T-helper 17 cell (primary cell): ENCODE results near the gene EIF4E. TPM values are rescaled to one million over a fixed set of nuclear protein-coding genes. Genes with fewer than 3 reads are reported as not detected.
"Not testable (repeated sequence)": the region's sequence is repeated elsewhere in the genome, so short reads cannot be mapped to it uniquely, and the experiment has no call there.

Experiments
- ATAC-seq: fragments of 150-1000 bp; cut with Tn5 transposase; 2 replicates; pipeline ENCODE4 v1.10.0; 2021; ENCODE audit warnings: mild to moderate bottlenecking, moderate library complexity
- DNase-seq, 3 donors: peaks; one replicate each; pipeline versions ENCODE4 v3.0.0 to v3.0.0-alpha.2; 2020 to 2021
- H3K9me3 ChIP-seq: one replicate; pipeline ENCODE4 v1.7.0; 2013; ENCODE audit warnings: low read length, mild to moderate bottlenecking; ENCODE audit not compliant: control insufficient read depth, poor library complexity, severe bottlenecking
- H3K27ac Mint-ChIP-seq: one replicate; pipeline ENCODE4 v1.8.0; 2022; ENCODE audit warnings: mild to moderate bottlenecking, moderate library complexity, mixed read lengths
- H3K27me3 Mint-ChIP-seq: one replicate; pipeline ENCODE4 v1.8.0; 2022; ENCODE audit warnings: mixed read lengths
- H3K36me3 Mint-ChIP-seq: one replicate; pipeline ENCODE4 v1.8.0; 2022; ENCODE audit warnings: low read depth, mixed read lengths
- H3K4me1 Mint-ChIP-seq: one replicate; pipeline ENCODE4 v1.8.0; 2022; ENCODE audit warnings: mild to moderate bottlenecking, mixed read lengths
- H3K4me3 Mint-ChIP-seq: one replicate; pipeline ENCODE4 v1.8.0; 2022; ENCODE audit warnings: mild to moderate bottlenecking, moderate library complexity, mixed read lengths
- total RNA-seq, 4 donors: library from RNA in 2 of 4; stranded (reverse) in 2 of 4; gene quantifications; one replicate each; pipeline ENCODE4 v1.2.3 and lab custom pipeline; 2022 to 2026

EIF4E gene
- total RNA-seq, 2 donors from 2014 or later = 50.5 to 51.1 TPM

GRCh38 chr4:98921292-98921691 lies 7.6 kb downstream of the EIF4E start:
- no peak for DNase-seq
- H3K4me1 Mint-ChIP-seq = peaks cover 20% of the 10 kb centered on the region
- no peak overlapping the region for H3K27ac Mint-ChIP-seq
- H3K27me3 Mint-ChIP-seq = no peaks in the 10 kb centered on the region
- H3K36me3 Mint-ChIP-seq = no peaks in the 10 kb centered on the region
- no peaks in the 10 kb centered on the region for H3K9me3 ChIP-seq
- no peak overlapping the region for H3K4me3 Mint-ChIP-seq
- ATAC-seq = no peak

GRCh38 chr4:98919996-98920395 lies 8.9 kb downstream of the EIF4E start:
- ATAC-seq (no peak), DNase-seq (no peak)
- Mint-ChIP-seq H3K27me3 (no peaks in the 10 kb centered on the region), H3K27ac (no peak overlapping the region), H3K4me3 (no peak overlapping the region), H3K4me1 (peaks cover 24% of the 10 kb centered on the region), H3K36me3 (no peaks in the 10 kb centered on the region)
- no peaks in the 10 kb centered on the region for H3K9me3 ChIP-seq

DNA sequence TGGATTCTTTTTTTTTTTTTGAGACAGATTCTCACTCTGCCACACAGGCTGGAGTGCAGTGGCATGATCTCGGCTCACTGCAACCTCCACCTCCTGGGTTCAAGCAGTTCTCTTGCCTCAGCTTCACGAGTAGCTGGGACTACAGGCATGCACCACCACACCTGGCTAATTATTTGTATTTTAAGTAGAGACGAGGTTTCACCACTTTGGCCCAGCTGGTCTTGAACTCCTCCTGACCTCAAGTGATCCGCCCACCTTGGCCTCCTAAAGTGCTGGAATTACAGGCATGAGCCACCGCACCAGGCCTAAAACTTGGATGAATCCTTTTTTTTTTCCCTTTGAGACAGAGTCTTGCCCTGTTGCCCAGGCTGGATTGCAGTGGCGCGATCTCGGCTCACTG lies 18.2 kb downstream of the EIF4E start:
- Mint-ChIP-seq H3K27ac (peak overlapping the region; percentile 39), H3K4me1 (peaks cover 29% of the 10 kb centered on the region)
- H3K36me3 Mint-ChIP-seq, DNase-seq, ATAC-seq, H3K4me3 Mint-ChIP-seq, H3K9me3 ChIP-seq, H3K27me3 Mint-ChIP-seq: not testable (repeated sequence)

GRCh38 chr4:98909646-98910401 lies 19.1 kb downstream of the EIF4E start:
- H3K27me3 Mint-ChIP-seq = no peaks in the 10 kb centered on the region
- DNase-seq = no peak
- peaks cover 3% of the 10 kb centered on the region for H3K36me3 Mint-ChIP-seq
- peak overlapping the region; percentile 63 for H3K27ac Mint-ChIP-seq
- no peaks in the 10 kb centered on the region for H3K9me3 ChIP-seq
- H3K4me1 Mint-ChIP-seq = peaks cover 36% of the 10 kb centered on the region
- ATAC-seq = no peak
- H3K4me3 Mint-ChIP-seq = no peak overlapping the region

DNA sequence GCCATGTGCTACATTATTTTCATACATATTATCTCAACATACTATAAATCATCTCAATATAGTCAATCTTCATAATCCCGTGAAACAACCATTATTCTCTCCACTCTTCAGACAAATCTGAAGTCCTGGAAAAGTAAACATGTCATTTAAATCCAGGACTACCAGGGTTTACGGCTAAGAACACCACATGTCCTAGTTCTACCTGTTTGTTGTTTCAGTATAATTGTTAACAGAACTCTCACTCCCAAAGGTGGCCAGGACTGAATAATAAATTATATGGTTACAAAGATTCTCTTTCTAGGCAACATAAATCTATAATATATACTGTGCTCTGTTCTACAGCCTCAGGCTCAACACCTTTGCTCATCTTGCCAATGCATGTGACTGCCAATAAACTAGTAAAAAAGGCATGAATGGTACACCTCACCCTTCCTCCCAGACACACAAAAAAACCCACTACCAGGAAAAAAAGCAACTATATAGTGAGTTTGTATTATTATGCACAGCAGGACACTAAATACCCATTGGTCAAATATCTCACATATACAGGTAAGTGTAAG lies 20.1 kb downstream of the EIF4E start:
- Mint-ChIP-seq H3K36me3 (peaks cover 3% of the 10 kb centered on the region), H3K4me3 (no peak overlapping the region), H3K27me3 (no peaks in the 10 kb centered on the region), H3K4me1 (peaks cover 33% of the 10 kb centered on the region), H3K27ac (peak overlapping the region; percentile 11)
- no peak for ATAC-seq
- DNase-seq = no peak
- no peaks in the 10 kb centered on the region for H3K9me3 ChIP-seq

DNA sequence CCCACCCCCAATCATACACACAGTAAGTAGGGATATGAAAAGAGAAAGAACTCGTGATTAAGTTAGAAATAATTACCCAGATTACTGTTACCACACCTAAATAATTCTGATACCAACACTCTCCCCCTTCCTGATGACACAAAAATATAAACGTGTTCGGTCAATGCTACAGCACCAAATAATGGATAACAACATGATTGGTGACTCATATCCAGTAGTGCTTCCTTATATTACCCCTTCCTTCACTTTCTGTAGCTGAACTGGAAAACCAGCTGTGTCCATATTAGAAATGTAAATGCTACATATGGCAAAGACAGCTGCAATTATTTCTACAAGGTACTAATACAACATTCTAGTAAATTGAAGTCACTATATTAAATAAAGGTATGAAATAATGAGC lies 20.8 kb downstream of the EIF4E start:
- Mint-ChIP-seq H3K27ac (peak overlapping the region; percentile 11), H3K4me1 (peaks cover 34% of the 10 kb centered on the region), H3K27me3 (no peaks in the 10 kb centered on the region), H3K36me3 (peaks cover 3% of the 10 kb centered on the region), H3K4me3 (no peak overlapping the region)
- H3K9me3 ChIP-seq = no peaks in the 10 kb centered on the region
- DNase-seq (no peak), ATAC-seq (no peak)

GRCh38 chr4:98905839-98906238 lies 23.1 kb downstream of the EIF4E start:
- no peak for ATAC-seq
- H3K4me3 Mint-ChIP-seq = no peak overlapping the region

DNA sequence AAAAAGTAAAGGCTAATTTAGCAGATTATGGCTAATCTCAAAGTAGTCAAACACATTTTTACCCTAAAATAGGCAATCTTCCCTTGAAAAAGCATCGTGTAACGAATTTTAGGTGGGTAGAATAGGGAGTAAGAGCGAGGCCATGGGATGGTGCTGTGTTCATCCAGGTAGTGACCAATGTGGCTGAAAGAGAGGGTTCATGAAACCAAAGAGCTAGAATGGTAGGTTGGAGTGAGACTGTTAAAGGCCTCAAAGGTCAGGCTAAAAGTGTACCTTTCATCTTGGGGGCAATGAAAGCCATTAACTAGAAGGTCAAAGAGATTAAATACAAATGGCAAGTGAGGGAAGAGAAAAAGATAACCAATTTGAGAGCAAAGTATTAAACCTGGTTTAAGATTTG lies 23.6 kb downstream of the EIF4E start:
- H3K9me3 ChIP-seq = no peaks in the 10 kb centered on the region
- DNase-seq = no peak
- ATAC-seq = no peak
- Mint-ChIP-seq H3K27me3 (no peaks in the 10 kb centered on the region), H3K27ac (peak overlapping the region; percentile 51), H3K4me3 (no peak overlapping the region), H3K4me1 (peaks cover 46% of the 10 kb centered on the region), H3K36me3 (peaks cover 11% of the 10 kb centered on the region)

More at GRCh38 chr4:98905839-98906238, 23.1 kb downstream of the EIF4E start:
- Mint-ChIP-seq H3K27ac (peak overlapping the region; percentile 51), H3K4me1 (peaks cover 43% of the 10 kb centered on the region), H3K36me3 (peaks cover 9% of the 10 kb centered on the region), H3K27me3 (no peaks in the 10 kb centered on the region)
- no peaks in the 10 kb centered on the region for H3K9me3 ChIP-seq
- DNase-seq = no peak

DNA sequence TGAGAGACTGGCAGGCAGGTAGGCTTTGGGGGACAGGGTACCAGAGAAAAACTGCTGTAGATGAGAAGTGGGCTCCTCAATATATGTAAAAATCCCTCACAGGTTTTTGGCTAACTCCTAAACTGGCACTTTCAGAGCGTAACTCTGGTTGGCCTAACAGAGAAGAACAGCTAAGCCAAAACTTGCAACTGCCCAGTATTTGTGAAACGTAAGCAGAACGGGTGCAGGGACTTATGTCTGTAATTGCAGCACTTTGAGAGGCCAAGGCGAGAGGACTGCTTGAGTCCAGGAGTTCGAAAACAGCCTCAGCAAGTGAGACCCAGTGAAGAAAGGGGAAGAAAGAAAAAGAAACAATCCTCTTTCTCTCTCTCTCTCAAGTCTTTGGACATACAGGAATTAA lies 25.0 kb downstream of the EIF4E start:
- no peak overlapping the region for H3K27ac Mint-ChIP-seq
- no peaks in the 10 kb centered on the region for H3K9me3 ChIP-seq
- H3K4me3 Mint-ChIP-seq = no peak overlapping the region
- H3K36me3 Mint-ChIP-seq = peaks cover 8% of the 10 kb centered on the region
- no peak for ATAC-seq
- DNase-seq = no peak
- peaks cover 38% of the 10 kb centered on the region for H3K4me1 Mint-ChIP-seq
- H3K27me3 Mint-ChIP-seq = no peaks in the 10 kb centered on the region

GRCh38 chr4:98903561-98903960 lies 25.4 kb downstream of the EIF4E start:
- H3K9me3 ChIP-seq = no peaks in the 10 kb centered on the region
- Mint-ChIP-seq H3K4me1 (peaks cover 35% of the 10 kb centered on the region), H3K27ac (no peak overlapping the region), H3K4me3 (no peak overlapping the region), H3K36me3 (peaks cover 8% of the 10 kb centered on the region), H3K27me3 (no peaks in the 10 kb centered on the region)
- no peak for ATAC-seq
- DNase-seq = no peak

- H3K4me1 Mint-ChIP-seq = peaks cover 17% of the 10 kb centered on the region
- H3K9me3 ChIP-seq = no peaks in the 10 kb centered on the region
- ATAC-seq = no peak
- H3K27ac Mint-ChIP-seq = no peak overlapping the region
- no peaks in the 10 kb centered on the region for H3K27me3 Mint-ChIP-seq
- peaks cover 10% of the 10 kb centered on the region for H3K36me3 Mint-ChIP-seq
- no peak overlapping the region for H3K4me3 Mint-ChIP-seq
- no peak for DNase-seq
Measured at GRCh38 chr4:98899277-98899676, 29.7 kb downstream of the EIF4E start.

DNA sequence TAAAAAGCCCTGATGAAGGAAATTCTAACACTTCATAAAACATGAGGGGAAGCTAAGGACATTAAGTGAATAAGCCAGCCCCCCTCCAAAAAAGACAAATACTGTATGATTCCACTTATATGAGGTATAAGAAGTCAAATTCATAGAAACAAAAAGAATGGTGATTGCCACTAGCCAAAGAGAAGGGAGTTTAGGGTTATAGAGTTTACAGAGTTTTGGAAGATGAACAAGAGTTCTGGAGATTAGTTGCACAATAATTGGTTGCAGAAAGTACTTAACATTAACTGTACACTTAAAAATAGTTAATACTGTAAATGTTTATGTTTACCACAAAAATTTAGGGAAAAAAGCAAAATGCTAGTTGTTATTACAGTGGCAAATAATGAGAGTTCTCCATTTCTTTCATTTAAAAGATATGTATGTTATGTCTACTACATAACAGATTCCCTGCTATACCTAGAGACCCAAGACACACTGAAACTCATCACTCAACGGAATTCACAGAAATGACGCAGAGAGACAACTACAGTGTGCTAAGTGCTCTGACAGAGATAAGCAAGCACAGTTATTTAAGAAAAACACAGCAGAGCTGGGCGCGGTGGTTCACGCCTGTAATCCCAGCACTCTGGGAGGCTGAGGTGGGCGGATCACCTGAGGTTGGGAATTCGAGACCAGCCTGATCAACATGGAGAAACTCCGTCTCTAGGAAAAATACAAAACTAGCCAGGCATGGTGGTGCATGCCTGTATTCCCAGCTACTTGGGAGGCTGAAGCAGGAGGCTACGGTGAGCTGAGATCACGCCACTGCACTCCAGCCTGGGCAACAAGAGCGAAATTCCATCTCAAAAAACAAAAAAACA lies 37.2 kb downstream of the EIF4E start:
- Mint-ChIP-seq H3K27ac (no peak overlapping the region), H3K27me3 (no peaks in the 10 kb centered on the region), H3K4me3 (no peak overlapping the region), H3K4me1 (peaks cover 8% of the 10 kb centered on the region), H3K36me3 (peaks cover 11% of the 10 kb centered on the region)
- ATAC-seq (no peak), DNase-seq (no peak)
- H3K9me3 ChIP-seq = no peaks in the 10 kb centered on the region

- no peak for ATAC-seq
- Mint-ChIP-seq H3K27ac (no peak overlapping the region), H3K36me3 (peaks cover 11% of the 10 kb centered on the region), H3K4me1 (peaks cover 6% of the 10 kb centered on the region), H3K4me3 (no peak overlapping the region), H3K27me3 (no peaks in the 10 kb centered on the region)
- no peaks in the 10 kb centered on the region for H3K9me3 ChIP-seq
- no peak for DNase-seq
Measured at GRCh38 chr4:98890702-98891455, 38.1 kb downstream of the EIF4E start.
